Hepatic stellate cell (primary cell): ENCODE data around the gene PAK1IP1.
A peak's percentile ranks its signal among the peaks of the same experiment; 100 is the strongest.
"Not testable (repeated sequence)": the region's sequence is repeated elsewhere in the genome, so short reads cannot be mapped to it uniquely, and the experiment has no call there.

Source experiments
- DNase-seq: peaks from one replicate; pipeline ENCODE4 v3.0.0; 2011; ENCODE audit warnings: low spot score

PAK1IP1 gene

DNA sequence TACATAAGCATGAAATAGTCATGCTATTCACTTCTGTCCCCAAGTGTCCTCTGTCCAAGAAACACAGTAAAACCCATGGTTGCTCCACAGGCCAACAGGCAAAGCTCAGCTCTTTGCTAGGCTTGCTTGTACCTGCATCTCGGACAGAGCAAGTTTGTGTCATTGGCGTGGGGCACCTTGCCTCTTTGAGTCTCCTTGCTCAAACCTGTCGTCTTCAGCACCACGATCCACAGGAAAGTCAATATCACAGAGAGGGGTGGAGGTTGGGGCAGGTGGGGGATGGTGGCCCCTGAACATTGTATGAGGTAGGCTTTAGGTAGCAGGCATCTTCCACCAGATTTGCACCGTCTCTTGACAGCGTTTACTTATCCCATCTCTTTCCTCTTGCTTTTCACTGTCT is 48.7 kb downstream of the PAK1IP1 start:
- DNase-seq, result no peak

DNA sequence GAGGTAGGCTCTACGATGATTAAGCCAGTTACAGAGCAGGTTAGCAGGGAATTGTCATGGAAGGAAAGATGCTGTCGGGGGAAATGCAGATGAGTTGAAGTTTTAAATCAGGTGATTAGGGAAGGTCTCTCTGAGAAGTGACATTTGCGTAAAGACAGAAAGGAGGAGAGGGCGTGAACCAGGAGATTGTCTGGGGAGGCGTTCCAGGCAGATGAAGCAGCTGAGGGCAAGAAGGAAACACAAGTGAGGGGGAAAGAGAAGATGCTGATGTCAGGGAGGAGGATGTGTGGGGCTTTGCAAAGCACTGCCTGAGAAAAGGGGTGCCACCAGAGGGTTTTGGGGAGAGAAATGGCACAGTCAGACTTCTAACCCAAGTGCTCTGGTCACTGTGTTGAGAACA is 50.3 kb downstream of the PAK1IP1 start:
- no peak for DNase-seq

DNA sequence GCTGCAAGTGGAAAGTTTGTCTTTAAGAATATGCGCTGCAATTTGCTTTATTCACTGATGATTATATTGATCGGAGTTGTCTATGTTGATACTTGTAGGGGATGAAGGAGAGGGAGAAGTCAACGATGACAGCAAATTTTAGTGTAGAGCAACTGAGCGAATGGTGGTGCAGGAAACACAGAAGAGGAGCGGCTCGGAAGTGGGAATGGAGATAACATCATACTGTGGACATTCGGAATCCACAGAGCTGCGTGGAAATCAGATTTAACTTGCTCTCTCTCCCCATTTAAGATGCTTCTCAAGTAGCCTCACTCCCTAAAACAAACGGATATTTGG is 52.1 kb downstream of the PAK1IP1 start:
- no peak for DNase-seq

DNA sequence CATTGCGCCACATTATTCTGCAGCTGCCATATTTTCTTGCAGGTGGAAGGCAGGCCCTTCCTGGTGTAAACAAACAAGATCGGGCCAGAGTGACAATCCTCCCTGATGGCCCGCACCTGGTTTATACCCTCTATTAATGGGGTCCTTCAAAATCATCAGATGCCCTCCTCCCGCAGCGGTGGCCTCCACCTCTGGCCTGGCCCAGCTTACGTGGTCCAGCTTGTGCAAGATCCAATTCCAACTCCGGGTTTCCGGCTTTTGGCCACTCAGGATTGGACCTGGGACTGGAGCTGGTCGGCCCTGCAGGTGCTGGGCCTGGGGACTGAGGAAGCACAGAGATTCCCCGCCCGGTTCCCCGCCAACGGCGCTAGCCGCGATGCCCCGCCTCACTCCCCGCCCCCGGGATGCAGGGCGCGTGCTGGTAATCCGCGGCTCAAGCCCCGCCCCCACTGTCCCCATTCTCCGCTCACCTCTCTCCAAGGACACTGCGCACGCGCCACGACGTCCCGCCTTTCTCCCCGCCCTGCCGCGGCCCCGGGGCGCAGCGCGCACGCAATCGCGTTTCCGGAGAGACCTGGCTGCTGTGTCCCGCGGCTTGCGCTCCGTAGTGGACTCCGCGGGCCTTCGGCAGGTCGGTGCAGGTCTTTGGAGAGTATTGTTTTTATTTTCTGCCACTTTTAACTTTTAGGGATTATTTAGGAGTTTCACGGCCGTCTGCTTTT is 52.6 kb downstream of the PAK1IP1 start, which contains the start of gene TMEM14B:
TMEM14B (plus strand) TSS at position 555 of the 722 bp plus-strand sequence. CDS start 1,441 bp downstream, outside the sequence.
- peak; percentile 98 for DNase-seq

DNA sequence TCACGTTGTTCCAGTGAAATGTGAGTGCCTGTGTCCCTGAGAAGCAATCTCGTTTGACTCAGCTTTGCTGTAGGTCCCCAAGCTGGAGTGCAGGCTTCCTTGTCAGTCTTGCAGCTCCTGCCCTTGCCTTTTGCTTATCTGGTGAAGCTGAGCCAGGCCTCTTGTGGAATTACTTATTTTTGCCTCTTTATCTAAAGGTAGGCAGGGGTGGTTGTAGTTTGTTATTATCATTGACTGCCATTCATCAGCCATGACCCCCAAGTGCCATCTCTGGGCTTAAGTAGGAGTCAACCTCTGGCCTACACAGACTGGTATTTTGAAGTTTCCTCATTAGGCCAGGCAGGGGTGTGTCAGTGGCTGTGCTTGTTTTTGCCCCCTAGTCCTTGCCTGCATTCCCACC is 55.0 kb downstream of the PAK1IP1 start:
- no peak for DNase-seq

DNA sequence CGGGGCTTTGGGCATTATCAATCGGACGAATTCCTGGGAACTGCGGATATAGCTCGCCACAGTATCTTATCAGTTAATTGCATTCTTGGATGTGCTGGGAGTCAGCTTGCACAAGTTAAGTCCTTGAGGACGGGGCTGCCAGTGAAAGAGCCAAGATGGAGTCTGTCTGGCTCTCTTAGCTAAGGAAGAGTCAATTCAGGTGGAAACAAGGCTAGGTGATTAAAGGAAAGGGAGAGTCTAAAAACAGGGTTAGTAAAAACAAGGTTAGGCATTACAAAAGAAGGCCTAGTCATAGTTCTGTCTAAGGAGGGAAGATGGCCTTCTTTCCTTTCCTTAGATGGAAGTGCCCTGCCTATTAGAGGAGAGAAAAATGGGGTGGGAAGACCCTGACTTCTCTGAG is 55.8 kb downstream of the PAK1IP1 start:
- DNase-seq, result not testable (repeated sequence)

DNA sequence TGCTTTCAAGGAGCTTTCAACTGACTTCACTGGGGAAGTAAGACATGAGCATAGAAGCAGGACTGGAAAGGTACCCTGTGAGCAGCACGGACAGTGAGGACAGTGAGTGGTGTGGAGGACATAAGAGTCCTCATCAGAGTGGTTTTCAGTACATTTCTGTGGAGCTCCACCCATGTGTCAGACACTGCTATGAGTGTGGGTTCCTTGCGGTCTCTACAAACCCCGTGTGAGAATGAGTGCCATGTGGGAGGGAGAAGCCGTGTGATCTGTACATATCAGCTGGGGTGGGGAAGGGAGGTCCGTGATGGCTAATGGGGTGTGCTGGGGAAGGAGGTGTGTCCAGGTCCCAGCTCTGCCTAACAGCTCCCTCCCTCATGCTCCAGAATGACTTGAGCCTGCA is 57.0 kb downstream of the PAK1IP1 start:
- not testable (repeated sequence) for DNase-seq

DNA sequence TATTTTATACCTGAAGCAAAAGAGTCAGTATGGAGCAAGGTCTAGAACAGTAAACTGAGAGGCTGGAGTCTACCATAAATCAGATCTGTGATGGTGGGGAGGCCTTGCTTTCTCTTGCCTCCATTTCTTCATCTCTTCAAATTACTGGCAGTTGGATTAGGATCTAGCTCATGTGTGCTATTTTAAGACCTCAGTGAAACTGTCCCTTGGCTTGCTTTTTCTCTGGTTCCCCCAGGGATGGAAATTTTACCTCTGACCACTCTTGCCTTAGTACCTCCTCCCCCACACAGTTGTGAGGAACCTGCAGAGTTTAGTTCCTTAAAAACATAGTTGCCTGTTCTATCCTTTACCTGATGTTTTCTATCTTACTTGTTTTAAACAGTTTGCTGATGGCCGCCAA is 61.3 kb downstream of the PAK1IP1 start:
- DNase-seq, result no peak
